ENCODE measurements around the gene AUTS2.

AUTS2 gene

GRCh38 chr7:70288781-70289456 lies 690.6 kb downstream of the AUTS2 start:
- H3K4me1 Mint-ChIP-seq (ENCODE audit: low read depth) = no peaks in the 10 kb centered on the region
- H3K27me3 Mint-ChIP-seq = no peaks in the 10 kb centered on the region
- H3K36me3 Mint-ChIP-seq (ENCODE audit: low read depth) = no peaks in the 10 kb centered on the region
- DNase-seq = no peak
- no peak overlapping the region for H3K4me3 Mint-ChIP-seq
- no peak overlapping the region for H3K27ac Mint-ChIP-seq
- H3K9me3 Mint-ChIP-seq = no peaks in the 10 kb centered on the region

GRCh38 chr7:70292716-70293115 lies 694.4 kb downstream of the AUTS2 start:
- no peak overlapping the region for H3K27ac Mint-ChIP-seq
- no peaks in the 10 kb centered on the region for H3K4me1 Mint-ChIP-seq (ENCODE audit: low read depth)
- no peak overlapping the region for H3K4me3 Mint-ChIP-seq
- peaks cover 3% of the 10 kb centered on the region for H3K9me3 Mint-ChIP-seq
- no peaks in the 10 kb centered on the region for H3K36me3 Mint-ChIP-seq (ENCODE audit: low read depth)
- H3K27me3 Mint-ChIP-seq = no peaks in the 10 kb centered on the region
- no peak for DNase-seq

GRCh38 chr7:70294211-70294911 lies 696.1 kb downstream of the AUTS2 start:
- H3K9me3 Mint-ChIP-seq = peaks cover 3% of the 10 kb centered on the region
- H3K27me3 Mint-ChIP-seq = no peaks in the 10 kb centered on the region
- no peak overlapping the region for H3K27ac Mint-ChIP-seq
- no peaks in the 10 kb centered on the region for H3K36me3 Mint-ChIP-seq (ENCODE audit: low read depth)
- H3K4me1 Mint-ChIP-seq (ENCODE audit: low read depth) = no peaks in the 10 kb centered on the region
- no peak overlapping the region for H3K4me3 Mint-ChIP-seq
- no peak for DNase-seq

- H3K4me1 Mint-ChIP-seq (ENCODE audit: low read depth) = peaks cover 20% of the 10 kb centered on the region
- H3K4me3 Mint-ChIP-seq = no peak overlapping the region
- no peaks in the 10 kb centered on the region for H3K36me3 Mint-ChIP-seq (ENCODE audit: low read depth)
- no peak overlapping the region for H3K27ac Mint-ChIP-seq
- DNase-seq = no peak
- H3K9me3 Mint-ChIP-seq = peaks cover 3% of the 10 kb centered on the region
- no peaks in the 10 kb centered on the region for H3K27me3 Mint-ChIP-seq
These were observed 700.7 kb downstream of the AUTS2 start for GRCh38 chr7:70298780-70299471.

- no peak overlapping the region for H3K27ac Mint-ChIP-seq
- DNase-seq = no peak
- peaks cover 20% of the 10 kb centered on the region for H3K4me1 Mint-ChIP-seq (ENCODE audit: low read depth)
- H3K9me3 Mint-ChIP-seq = peaks cover 3% of the 10 kb centered on the region
- no peak overlapping the region for H3K4me3 Mint-ChIP-seq
- no peaks in the 10 kb centered on the region for H3K27me3 Mint-ChIP-seq
- no peaks in the 10 kb centered on the region for H3K36me3 Mint-ChIP-seq (ENCODE audit: low read depth)
These were observed 701.2 kb downstream of the AUTS2 start for GRCh38 chr7:70299472-70299807.

- Mint-ChIP-seq H3K27ac (no peak overlapping the region), H3K27me3 (no peaks in the 10 kb centered on the region), H3K36me3 (ENCODE audit: low read depth) (no peaks in the 10 kb centered on the region), H3K4me3 (no peak overlapping the region), H3K9me3 (peaks cover 3% of the 10 kb centered on the region), H3K4me1 (ENCODE audit: low read depth) (peaks cover 22% of the 10 kb centered on the region)
- no peak for DNase-seq
These were observed 703.5 kb downstream of the AUTS2 start for GRCh38 chr7:70301673-70302185.

GRCh38 chr7:70303309-70303708 lies 705.0 kb downstream of the AUTS2 start:
- H3K27me3 Mint-ChIP-seq = no peaks in the 10 kb centered on the region
- no peaks in the 10 kb centered on the region for H3K36me3 Mint-ChIP-seq (ENCODE audit: low read depth)
- DNase-seq = no peak
- no peaks in the 10 kb centered on the region for H3K9me3 Mint-ChIP-seq
- no peak overlapping the region for H3K4me3 Mint-ChIP-seq
- no peak overlapping the region for H3K27ac Mint-ChIP-seq
- H3K4me1 Mint-ChIP-seq (ENCODE audit: low read depth) = peaks cover 37% of the 10 kb centered on the region

- DNase-seq = no peak
- peaks cover 38% of the 10 kb centered on the region for H3K4me1 Mint-ChIP-seq (ENCODE audit: low read depth)
- no peaks in the 10 kb centered on the region for H3K27me3 Mint-ChIP-seq
- no peaks in the 10 kb centered on the region for H3K36me3 Mint-ChIP-seq (ENCODE audit: low read depth)
- no peaks in the 10 kb centered on the region for H3K9me3 Mint-ChIP-seq
- H3K4me3 Mint-ChIP-seq = no peak overlapping the region
- H3K27ac Mint-ChIP-seq = no peak overlapping the region
These were observed 705.5 kb downstream of the AUTS2 start for GRCh38 chr7:70303780-70304179.

GRCh38 chr7:70306173-70306572 lies 707.9 kb downstream of the AUTS2 start:
- H3K4me1 Mint-ChIP-seq (ENCODE audit: low read depth) = peaks cover 36% of the 10 kb centered on the region

GRCh38 chr7:70307544-70308106 lies 709.4 kb downstream of the AUTS2 start:
- Mint-ChIP-seq H3K36me3 (ENCODE audit: low read depth) (no peaks in the 10 kb centered on the region), H3K4me3 (no peak overlapping the region)
- DNase-seq = no peak

More at GRCh38 chr7:70306173-70306572, 707.9 kb downstream of the AUTS2 start:
- no peak overlapping the region for H3K4me3 Mint-ChIP-seq
- no peaks in the 10 kb centered on the region for H3K36me3 Mint-ChIP-seq (ENCODE audit: low read depth)
- no peak overlapping the region for H3K27ac Mint-ChIP-seq
- no peaks in the 10 kb centered on the region for H3K27me3 Mint-ChIP-seq
- peaks cover 3% of the 10 kb centered on the region for H3K9me3 Mint-ChIP-seq
- no peak for DNase-seq

GRCh38 chr7:70312336-70312735 lies 714.1 kb downstream of the AUTS2 start:
- H3K27me3 Mint-ChIP-seq = no peaks in the 10 kb centered on the region
- H3K4me1 Mint-ChIP-seq (ENCODE audit: low read depth) = peaks cover 31% of the 10 kb centered on the region
- no peak overlapping the region for H3K4me3 Mint-ChIP-seq
- no peak for DNase-seq
- peaks cover 3% of the 10 kb centered on the region for H3K9me3 Mint-ChIP-seq
- no peak overlapping the region for H3K27ac Mint-ChIP-seq
- H3K36me3 Mint-ChIP-seq (ENCODE audit: low read depth) = no peaks in the 10 kb centered on the region

More at GRCh38 chr7:70307544-70308106, 709.4 kb downstream of the AUTS2 start:
- no peak overlapping the region for H3K27ac Mint-ChIP-seq
- H3K27me3 Mint-ChIP-seq = no peaks in the 10 kb centered on the region
- peaks cover 31% of the 10 kb centered on the region for H3K4me1 Mint-ChIP-seq (ENCODE audit: low read depth)
- peaks cover 3% of the 10 kb centered on the region for H3K9me3 Mint-ChIP-seq

GRCh38 chr7:70313271-70313670 lies 715.0 kb downstream of the AUTS2 start:
- Mint-ChIP-seq H3K27ac (no peak overlapping the region), H3K27me3 (no peaks in the 10 kb centered on the region), H3K36me3 (ENCODE audit: low read depth) (no peaks in the 10 kb centered on the region), H3K4me3 (no peak overlapping the region), H3K4me1 (ENCODE audit: low read depth) (peaks cover 30% of the 10 kb centered on the region), H3K9me3 (peaks cover 3% of the 10 kb centered on the region)
- DNase-seq = no peak

GRCh38 chr7:70313687-70314086 lies 715.4 kb downstream of the AUTS2 start:
- Mint-ChIP-seq H3K27me3 (no peaks in the 10 kb centered on the region), H3K9me3 (peaks cover 3% of the 10 kb centered on the region), H3K4me3 (no peak overlapping the region), H3K27ac (no peak overlapping the region), H3K4me1 (ENCODE audit: low read depth) (peaks cover 32% of the 10 kb centered on the region), H3K36me3 (ENCODE audit: low read depth) (no peaks in the 10 kb centered on the region)
- DNase-seq = no peak

GRCh38 chr7:70314221-70314620 lies 715.9 kb downstream of the AUTS2 start:
- no peak for DNase-seq
- Mint-ChIP-seq H3K9me3 (peaks cover 3% of the 10 kb centered on the region), H3K36me3 (ENCODE audit: low read depth) (no peaks in the 10 kb centered on the region), H3K27ac (no peak overlapping the region), H3K4me1 (ENCODE audit: low read depth) (peaks cover 37% of the 10 kb centered on the region), H3K27me3 (no peaks in the 10 kb centered on the region), H3K4me3 (no peak overlapping the region)

Data from activated T-cell treated with anti-CD3 and anti-CD28 coated beads, Interleukin-2, amount 50 U/mL, for 24 hours (primary cell).